IPS DF 4.7 (cell line): Measurements from ENCODE around the gene GADL1.

Source experiments
- DNase-seq: peaks from one replicate; pipeline ENCODE4 v3.0.0-alpha.2; 2013; ENCODE audit warnings: low spot score; ENCODE audit errors: extremely low read depth

The GADL1 gene

DNA sequence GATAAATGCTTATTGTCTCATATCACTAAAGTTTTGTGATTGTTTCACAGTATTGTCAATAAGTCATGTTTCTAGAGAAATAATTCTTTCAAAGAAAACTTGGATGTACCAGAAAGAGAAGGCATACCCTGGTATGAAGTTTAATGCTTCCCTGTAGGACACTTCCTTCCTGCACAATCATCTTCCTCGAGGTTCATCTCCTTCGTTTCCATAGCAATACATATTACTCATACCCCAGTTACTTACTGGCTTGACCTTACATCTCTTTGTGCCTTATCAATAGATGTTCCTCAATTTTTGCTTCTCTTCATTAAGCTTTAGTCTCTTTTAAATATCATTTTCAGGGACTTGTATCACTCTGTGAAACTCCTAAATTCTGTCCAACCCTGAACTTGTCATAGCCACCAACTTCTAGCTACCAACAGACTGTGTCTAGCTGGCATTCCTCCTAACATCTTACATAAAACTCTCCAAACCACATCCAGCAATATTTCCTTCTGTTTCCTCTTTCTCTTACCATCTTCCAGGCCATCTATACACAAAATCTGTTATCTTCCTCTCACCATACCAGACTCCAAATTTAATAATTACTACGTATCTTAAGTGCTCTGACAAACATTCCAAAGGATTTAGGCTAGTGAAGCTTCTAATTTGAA lies 134.3 kb downstream of the GADL1 start:
- no peak for DNase-seq

DNA sequence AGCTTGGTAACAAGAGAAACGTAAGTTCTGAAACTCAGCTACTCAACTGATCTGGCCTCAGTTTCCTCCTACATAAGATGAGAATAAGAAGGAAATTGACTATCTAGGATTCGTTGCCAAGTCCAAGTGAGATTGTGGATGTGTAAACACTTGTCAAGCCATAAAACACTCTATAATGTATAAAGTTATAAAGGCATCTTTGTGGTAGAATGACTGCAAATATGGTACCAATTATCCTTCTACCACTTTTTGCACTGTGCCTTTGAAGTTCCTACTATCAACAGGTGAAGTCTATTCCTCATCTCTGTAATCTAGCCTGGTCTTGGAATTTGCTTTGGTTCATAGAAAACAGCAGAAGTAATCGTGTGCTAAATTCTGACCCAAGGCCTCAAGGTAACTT lies 138.2 kb downstream of the GADL1 start:
- no peak for DNase-seq

DNA sequence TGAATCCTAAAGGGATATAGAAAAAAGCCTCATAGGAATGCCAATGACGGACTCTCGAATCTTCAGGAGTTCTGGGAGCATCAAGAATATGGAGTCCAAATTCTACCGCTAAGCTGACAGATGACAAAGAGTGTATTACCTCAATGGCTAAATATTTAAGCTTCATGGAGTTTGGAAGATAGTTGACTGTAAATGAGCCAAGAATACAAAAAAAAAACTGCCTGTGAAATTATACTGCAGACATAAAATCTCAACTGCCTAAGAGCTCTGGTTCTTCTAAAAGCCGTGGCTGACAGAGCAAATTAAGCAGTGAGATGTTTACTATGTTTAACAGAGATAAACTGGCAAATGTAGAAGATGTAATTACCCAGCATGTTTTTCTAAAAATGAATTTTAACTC lies 140.0 kb downstream of the GADL1 start:
- no peak for DNase-seq

DNA sequence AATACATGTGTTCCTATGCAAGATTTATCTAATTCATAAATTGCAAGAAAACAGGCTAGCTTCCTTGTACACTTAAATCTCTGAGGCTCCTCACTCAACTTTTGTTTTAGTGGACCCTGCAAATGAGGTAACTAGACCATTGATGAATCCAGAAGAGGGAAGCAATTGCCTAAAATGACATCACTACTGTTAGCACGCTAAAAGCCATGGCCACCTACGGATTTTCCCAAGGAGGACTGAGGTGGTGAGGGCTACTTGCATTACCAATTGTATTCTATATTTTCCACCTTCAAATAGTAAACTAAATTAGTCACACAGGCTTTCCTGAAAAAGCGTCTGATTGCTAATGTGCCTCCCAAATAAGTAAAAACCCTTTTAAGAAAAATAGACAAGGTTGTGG lies 140.7 kb downstream of the GADL1 start:
- no peak for DNase-seq

DNA sequence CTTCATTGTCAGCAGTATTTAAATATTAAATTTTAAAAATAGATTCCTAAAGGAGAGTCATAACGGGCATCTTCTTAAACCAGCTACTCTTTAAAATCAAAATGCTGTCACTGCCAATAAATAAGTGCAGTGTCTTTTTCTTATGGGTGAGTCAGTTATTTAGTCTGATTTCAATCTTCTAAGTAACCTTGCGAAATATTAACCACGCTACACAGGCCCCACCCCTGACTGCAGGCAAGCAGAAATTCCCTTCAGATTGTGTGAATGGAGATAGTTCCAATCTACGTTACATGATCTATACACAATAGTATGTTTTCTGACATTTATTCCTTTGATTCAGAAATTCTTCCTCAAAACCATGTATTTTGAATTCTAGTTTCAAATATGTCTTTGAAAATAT lies 141.5 kb downstream of the GADL1 start:
- DNase-seq, result no peak

DNA sequence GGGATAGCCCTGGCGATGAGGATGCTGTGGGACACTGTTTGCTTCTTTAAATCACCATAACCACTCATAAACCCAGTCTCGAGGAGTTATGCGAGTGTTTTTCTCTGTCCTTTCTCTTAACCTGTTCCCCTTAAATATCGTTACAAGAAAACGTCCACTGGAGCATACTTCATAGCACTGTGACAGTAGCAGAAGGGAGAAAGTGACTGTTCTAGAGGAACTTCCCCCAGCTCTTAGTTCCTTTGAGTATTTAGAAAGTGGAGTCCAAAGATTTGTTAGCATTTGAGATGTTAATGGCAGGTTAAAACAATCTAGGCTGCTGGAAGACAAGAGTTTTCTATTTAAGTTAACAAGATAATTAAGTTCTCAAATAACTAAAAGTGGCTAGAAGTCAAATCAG lies 142.0 kb downstream of the GADL1 start:
- DNase-seq, result no peak

DNA sequence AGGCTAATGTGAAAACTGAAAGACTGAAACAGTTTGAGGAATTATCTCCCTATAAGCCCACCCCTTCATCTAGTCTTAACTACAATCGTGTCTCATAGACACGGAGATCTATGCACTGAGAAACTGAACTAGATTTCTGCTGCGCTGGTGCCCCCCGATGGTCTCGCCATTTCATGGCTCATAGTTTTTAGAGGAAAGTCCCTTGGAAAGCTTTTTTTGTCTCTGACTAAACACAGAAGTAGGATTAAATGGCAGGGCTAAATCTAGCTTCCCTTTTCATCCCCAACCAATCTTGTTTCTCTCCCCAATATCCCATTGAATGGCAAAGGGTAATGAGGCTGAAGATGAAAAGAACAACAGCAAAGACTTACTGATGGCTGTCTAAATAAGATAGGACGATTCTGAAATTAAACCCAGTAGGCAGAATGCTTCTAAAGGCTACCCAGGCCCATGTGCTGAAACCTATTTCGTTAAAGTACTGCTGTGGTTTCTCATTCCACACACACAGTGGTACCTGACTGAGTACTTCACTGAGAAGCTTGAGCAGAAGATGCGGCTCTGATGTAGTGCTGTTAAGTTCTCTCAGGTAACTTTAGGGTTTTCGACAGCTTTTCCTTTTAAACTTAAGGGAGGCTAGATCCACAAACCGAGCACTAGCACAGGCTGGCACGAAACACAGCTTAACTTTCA lies 142.7 kb downstream of the GADL1 start:
- DNase-seq, result no peak

DNA sequence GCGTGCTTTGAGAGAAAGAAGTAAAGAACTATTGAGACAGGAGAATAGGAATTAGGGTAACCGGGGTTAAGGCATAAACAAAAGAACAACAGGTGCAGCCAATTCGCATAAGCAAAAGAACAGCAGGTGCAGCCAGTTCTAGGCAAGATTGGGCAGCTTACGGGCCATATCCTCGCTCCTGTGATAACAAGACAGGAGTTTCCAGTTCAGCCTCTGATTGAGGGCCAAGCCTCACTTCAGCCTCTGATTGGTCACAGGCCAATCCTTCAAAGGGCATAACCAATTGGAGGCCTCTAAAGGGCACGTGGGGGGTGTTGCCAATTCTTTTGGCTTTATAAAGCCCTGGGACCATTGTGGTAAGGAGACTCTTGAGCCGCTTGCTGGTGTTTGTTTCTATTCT lies 143.5 kb downstream of the GADL1 start:
- no peak for DNase-seq

DNA sequence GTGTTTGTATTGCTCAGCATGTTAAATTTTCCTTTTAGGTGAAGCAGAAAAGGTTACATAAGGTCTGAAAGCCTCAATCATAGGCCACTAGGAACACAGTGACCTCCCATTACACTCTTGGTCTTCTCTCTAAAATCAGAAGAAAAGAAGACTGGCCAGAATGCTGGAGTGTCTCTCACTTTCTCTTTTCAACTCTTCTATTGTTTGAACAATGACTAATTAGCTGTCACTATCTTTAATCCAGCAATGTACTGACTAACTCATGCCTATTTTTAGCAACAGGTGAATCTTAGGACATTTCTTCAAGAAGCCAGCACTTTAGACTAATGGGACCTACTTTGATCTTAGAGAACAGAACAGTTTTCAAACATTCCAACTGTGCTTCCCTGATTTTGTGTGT lies 145.2 kb downstream of the GADL1 start:
- DNase-seq, result no peak

DNA sequence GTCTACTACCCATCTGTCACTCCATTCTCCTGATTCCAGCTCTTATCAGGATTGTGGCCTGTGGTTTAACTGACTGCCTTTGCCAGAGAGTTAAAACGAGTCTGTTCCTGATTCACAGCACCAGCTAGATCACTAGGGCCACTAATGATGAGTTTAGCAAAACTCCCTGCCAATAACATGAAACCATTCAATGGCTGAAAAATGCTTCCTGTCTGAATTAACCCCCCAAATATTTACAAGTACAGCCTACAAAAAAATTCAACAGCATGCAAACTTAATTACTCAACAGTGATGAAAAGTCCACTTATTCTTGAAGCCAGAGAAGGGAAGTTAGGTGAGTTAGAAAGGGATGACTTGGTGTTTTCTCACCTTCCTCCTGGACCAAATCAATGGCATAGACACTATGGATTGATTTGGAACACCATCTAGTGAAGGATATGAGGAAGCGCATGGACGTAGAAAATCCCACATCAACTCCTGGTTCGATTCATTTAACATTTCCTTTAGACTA lies 146.6 kb downstream of the GADL1 start:
- no peak for DNase-seq

DNA sequence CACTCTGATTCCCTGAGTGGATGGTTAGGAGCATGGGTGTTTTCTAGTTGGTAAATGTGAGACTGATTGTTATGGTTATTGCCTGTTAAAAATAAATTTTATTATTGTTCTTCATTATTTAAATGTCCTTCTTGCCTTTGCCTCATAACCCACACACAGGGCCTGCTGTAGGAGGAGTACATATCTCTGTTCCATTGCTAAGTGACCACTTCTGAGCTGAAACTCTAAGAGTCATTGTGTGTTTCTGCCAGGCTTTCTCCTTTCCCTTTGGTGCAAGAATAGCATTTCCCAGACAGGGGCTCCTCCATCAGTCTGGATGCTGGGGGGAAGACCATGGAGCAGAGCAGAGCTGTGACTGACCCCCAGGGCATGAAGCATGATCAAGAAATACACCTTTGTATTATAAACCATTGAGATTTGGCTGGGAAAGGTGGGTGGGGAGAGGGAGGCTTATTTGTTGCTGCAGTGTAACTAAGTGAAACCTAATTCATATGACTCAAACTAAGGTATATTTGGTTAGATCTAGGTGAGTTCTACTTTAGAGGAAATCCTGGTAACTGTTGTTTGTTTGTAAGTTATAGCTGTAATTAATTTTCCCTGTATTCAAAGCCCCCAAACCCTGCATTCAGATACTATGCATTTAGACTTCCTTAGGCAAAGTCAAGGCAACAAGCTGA lies 150.7 kb downstream of the GADL1 start:
- DNase-seq, result no peak

DNA sequence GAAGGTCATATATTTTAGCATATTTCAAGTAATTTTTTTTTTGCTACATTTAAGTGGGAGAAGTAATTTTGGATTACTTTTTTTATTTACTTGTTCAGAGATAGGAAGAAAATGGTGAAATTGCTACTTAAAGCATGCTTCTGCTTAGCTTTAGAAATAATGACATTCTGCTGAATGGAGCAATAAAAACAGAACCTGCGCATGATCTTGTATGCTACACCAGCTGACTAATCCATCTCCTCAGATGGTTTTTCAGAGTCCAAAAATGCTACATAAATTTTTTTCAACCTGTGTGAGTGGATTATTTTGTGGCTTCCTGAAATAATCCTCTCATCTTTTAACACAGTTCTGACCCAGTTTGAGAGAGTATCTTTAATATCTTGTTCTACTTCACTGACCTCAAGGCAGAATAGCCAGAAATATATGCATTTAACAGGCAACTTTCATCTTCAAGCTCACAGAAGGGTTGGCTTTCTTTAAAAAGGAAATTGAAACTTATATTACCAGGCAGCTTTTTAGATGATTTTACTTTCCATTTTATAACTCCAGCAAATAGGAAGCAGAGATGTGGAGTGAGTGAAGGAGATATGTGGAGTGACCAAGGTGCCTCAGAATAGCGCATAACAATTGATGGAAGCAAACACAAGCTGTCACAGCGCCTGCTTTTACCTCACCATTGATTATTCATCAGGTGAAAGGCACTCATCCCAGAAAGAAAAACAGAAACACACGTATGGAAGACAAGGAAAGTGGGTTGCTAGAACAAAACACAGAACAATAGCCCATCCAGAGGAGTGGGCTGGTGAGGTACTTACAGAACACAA lies 151.5 kb downstream of the GADL1 start:
- DNase-seq, result no peak

DNA sequence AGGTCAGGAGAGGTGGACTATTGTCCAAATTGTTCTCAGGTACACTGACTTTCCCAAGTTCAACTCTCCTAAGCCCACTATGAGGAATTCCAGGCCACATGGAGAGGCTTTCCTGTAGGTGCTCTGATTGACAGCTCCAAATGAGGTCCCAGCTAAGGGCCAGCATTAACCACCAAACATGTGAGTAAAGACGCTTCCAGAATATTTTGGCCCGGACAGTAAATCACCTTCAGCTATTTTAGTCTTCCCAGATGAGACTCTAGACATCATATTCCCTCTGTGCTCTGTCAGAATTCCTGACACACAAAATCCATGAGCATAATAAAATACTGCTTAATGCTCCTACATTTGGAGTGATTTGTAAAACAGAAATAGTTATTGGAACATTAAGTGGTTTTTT lies 152.6 kb downstream of the GADL1 start:
- no peak for DNase-seq

DNA sequence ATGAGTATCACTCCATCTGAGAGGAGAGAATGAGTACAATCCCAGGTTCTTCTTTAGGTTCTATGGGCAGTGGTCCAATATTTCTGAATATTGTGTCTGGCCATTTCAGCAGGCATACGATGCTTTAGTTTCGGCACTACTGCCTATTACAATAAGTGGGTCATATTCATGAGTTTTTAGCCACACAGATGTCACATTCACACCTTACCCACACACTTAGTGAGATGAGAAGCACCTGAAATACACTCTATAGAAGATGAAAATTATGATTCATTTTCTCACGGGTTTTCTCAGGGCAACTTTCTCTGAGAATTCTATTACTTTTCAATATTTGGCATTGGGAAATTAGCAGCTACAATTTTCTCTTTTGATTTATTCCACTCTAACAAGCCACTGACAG lies 155.9 kb downstream of the GADL1 start:
- DNase-seq, result no peak

DNA sequence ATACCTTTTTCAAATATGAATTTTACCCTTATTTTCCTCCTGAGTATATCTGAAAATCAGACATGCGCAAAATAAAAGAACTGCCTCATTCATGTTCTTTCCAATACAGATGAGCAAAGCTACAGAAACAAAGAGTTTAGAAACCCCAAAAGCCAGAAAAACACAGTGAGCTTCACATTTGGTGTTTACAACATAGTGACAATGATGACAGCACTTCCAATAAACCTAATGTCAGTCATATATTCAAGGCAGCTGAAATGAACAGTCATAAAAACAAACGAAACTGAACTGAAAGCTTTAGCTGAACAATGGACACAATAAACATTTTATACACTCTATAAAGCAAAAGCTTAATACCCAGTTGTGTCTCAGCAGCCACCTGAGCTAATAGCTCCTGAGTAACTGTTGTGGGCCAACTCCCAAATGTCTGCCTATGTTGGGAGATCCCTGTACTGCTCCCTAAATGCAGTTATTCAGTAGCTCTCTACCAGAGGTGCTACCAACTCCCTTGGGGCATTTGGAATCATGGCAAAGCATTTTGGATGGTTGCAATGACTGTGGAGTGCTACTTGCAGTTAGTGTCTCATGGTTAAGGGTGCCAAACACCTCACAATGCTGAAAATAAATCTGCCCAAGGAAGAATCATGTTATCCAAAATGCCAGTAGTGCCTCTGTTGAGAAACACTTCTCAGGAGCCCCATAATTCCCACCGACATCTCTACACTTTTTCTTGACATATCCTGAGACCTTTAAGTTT lies 156.5 kb downstream of the GADL1 start:
- no peak for DNase-seq

DNA sequence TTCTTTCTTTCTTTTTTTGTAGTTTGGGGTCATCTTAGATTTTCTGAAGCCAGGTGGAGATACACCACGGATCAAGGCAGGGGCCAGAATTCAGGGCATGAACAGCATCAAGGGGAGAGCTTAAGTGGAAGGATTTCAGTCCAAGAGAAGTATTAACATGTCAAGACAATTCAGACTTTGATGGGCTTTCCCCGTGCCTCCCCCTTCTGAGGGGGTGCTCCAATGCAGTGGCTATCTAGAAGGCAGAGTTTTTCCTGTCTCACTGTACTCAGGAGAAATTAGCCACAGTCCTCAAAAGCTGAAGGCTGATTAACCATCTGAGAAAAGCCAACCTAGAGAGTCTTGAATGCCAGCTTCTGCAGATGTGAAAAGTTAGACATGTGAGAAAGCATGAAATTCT lies 160.8 kb downstream of the GADL1 start:
- no peak for DNase-seq

DNA sequence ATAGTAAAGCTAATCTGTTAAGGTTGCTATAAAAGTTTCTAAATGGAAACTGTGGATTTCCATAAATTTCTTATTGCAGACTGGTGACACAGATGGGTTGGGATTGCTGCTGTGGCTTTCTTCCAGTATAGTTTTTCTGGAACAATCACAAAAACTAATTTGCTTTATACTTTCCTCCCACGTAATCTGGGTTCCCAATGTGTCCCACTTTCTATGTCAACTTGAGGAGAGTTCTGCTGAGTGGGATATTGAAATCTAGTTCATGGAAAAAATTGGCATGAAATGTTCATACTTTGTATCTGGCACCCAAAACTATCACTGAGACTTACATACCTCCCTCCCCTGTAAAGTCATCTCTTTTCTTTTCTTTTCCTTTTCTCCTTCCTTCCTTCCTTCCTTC lies 161.3 kb downstream of the GADL1 start:
- DNase-seq, result no peak

DNA sequence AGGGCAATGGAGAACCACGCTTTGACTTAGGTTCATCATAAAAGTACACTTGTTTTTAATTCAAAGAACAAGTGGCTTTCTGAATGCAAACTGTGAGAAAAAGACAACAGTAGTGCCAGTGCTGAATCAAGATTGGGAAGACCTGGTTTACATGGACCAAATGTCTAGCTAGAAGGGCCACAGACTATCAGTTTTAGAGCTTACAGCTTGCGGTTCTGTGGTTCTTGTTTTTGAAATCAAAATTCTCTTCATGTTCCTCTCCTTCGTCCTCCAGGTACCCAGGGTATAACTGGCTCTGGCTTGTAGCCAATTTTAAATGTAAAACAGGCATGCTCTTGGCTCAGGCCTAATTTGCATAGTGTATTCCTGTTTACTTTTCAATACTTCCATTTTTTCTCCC lies 163.5 kb downstream of the GADL1 start:
- DNase-seq, result no peak

DNA sequence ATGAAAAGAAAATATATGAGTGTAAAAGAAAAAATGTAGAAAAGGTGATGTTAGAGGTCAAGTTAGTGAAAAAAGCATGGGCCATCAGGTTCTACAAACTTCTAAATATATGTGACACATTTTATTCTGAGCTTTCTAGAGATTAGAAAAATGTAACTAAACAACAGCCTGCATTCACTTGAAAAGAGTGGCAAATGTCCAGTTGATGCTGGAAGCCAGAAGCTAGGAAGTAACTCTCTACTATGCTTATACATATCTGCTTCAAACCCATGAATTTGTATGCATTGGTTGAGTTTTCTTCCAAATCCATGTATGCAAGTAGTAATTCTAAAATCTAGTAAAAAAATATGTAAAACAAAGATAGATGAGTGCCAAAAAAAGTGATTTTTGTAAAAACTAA lies 164.5 kb downstream of the GADL1 start:
- DNase-seq, result no peak

DNA sequence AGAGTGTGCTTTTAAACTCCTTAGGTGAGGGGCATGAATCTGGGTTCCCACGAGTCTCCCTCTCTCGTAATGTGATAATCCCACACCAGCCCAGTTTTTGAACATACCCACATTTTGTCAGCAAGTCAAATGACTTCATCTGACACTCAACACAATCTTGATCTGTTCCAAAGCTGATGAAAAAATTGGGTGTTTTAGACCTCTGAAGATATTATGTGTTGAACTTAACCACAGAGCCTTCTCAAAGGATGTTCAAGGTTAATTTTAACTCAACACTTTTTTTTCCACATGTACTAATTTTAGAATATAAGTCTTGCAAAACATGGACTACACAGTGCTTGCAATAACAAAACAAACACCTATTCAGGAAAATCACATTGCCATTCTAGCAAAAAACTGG lies 164.9 kb downstream of the GADL1 start:
- no peak for DNase-seq

DNA sequence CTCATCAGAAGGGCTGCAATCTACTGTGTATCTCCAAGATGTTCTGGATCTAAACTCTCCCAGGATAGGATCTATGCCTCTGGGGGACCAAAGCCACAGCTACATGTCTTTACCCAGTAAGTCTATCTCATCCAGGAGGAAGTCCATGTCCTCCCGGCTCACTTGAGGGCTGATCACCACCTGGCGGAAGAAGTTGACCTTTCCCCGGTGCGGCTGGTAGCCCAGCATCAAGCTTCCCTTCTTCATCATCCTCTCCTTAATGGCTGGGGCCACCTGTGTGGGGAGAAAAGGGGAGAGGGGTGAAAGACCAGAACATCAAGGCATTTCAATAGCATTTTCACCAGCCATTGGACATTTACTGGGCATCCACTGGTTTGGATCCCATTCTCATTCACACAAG lies 166.3 kb downstream of the GADL1 start:
- DNase-seq, result no peak
